Prostate gland (tissue), 2 donors: Measurements from ENCODE around the gene LCN10.

ENCODE experiments used
- POLR2AphosphoS5 ChIP-seq: sonication (generic); formaldehyde crosslinking; IDR thresholded peaks from one replicate; pipeline ENCODE4 v1.6.1; 2017; ENCODE audit warnings: antibody characterized with exemption
- TF ChIP-seq, protein P1 (sequence below), 4 experiments: fragments of 200-600 bp in 2 of 4; fragments of 450-650 bp in 2 of 4; sonication (generic) in 2 of 4; IDR thresholded peaks; 1 replicate in 3 of 4; 2 replicates in 1 of 4; pipeline ENCODE4 v1.5.1; 2016 to 2019; ENCODE audit warnings: antibody characterized with exemption in 4 of 4, mild to moderate bottlenecking in 2 of 4, moderate library complexity in 2 of 4

GRCh38 chr9:136765041-136765440 lies 22.3 kb upstream of the LCN10 start:
- TF ChIP-seq, protein P1, sequence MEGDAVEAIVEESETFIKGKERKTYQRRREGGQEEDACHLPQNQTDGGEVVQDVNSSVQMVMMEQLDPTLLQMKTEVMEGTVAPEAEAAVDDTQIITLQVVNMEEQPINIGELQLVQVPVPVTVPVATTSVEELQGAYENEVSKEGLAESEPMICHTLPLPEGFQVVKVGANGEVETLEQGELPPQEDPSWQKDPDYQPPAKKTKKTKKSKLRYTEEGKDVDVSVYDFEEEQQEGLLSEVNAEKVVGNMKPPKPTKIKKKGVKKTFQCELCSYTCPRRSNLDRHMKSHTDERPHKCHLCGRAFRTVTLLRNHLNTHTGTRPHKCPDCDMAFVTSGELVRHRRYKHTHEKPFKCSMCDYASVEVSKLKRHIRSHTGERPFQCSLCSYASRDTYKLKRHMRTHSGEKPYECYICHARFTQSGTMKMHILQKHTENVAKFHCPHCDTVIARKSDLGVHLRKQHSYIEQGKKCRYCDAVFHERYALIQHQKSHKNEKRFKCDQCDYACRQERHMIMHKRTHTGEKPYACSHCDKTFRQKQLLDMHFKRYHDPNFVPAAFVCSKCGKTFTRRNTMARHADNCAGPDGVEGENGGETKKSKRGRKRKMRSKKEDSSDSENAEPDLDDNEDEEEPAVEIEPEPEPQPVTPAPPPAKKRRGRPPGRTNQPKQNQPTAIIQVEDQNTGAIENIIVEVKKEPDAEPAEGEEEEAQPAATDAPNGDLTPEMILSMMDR (IDR thresholded peaks at IDR 0.05): no peak
- TF ChIP-seq POLR2AphosphoS5: no peak
